ENCODE measurements around the gene WIF1. TPM values are rescaled to one million over a fixed set of nuclear protein-coding genes. Genes with fewer than 3 reads are reported as not detected.

Gene WIF1
- polyA plus RNA-seq, 3 donors: not detected

- H3K4me3 Mint-ChIP-seq: no peak overlapping the region
- no peaks in the 10 kb centered on the region for H3K36me3 Mint-ChIP-seq
- Histone ChIP-seq H3K36me3 (replicated peaks in 1 of 2; ENCODE audit: control insufficient read depth in 1 of 2, insufficient read depth in 2 of 2, low read length in 2 of 2) (no peaks in the 10 kb centered on the region), H3K27ac (ENCODE audit: low read depth in 1 of 2, low read length in 2 of 2) (no peak overlapping the region), H2AFZ (ENCODE audit: insufficient read depth, low read depth, low read length, poor library complexity, severe bottlenecking) (no peak overlapping the region), H3K9me3 (replicated peaks in 1 of 2; ENCODE audit: control insufficient read depth in 1 of 2, insufficient read depth in 1 of 2, low read length in 2 of 2) (peaks cover 0 to 6% of the 10 kb centered on the region in 2 donors), H3K79me2 (ENCODE audit: insufficient read depth, low read length) (no peaks in the 10 kb centered on the region), H3K4me2 (replicated peaks; ENCODE audit: extremely low read depth, low read length, poor library complexity, severe bottlenecking) (no peak overlapping the region), H3K9ac (ENCODE audit: insufficient read depth, low read length, poor library complexity, severe bottlenecking) (no peak overlapping the region), H4K20me1 (ENCODE audit: insufficient read depth, low read length) (no peaks in the 10 kb centered on the region), H3K4me3 (replicated peaks in 1 of 3; ENCODE audit: low read depth in 2 of 3, low read length in 3 of 3) (no peak overlapping the region), H3K27me3 (ENCODE audit: control insufficient read depth in 2 of 2, insufficient read depth in 2 of 2, low read length in 2 of 2) (no peaks in the 10 kb centered on the region), H3K4me1 (ENCODE audit: control insufficient read depth in 1 of 2, insufficient read depth in 2 of 2, low read length in 2 of 2) (peaks cover 0 to under 1% of the 10 kb centered on the region in 2 donors)
- H3K27me3 Mint-ChIP-seq (ENCODE audit: low read depth in 3 of 3): peaks cover 0 to 8% (median 3%) of the 10 kb centered on the region in 3 donors
- no peak overlapping the region for H3K27ac Mint-ChIP-seq
- H3K9me3 Mint-ChIP-seq: peaks cover 6 to 17% (median 12%) of the 10 kb centered on the region in 7 donors
- TF ChIP-seq CTCF (IDR thresholded peaks at IDR 0.05): no peak
- no peaks in the 10 kb centered on the region for H3K4me1 Mint-ChIP-seq
- intact Hi-C loops (cut with micrococcal nuclease): no loop called here
- DNase-seq: no peak
Observed at GRCh38 chr12:65133879-65134278, 12.8 kb upstream of the WIF1 start.

GRCh38 chr12:65126482-65126881 is 5.4 kb upstream of the WIF1 start:
- Histone ChIP-seq H3K27me3 (ENCODE audit: control insufficient read depth in 2 of 2, insufficient read depth in 2 of 2, low read length in 2 of 2) (peaks cover 7 to 17% of the 10 kb centered on the region in 2 donors), H3K9ac (ENCODE audit: insufficient read depth, low read length, poor library complexity, severe bottlenecking) (no peak overlapping the region), H3K4me1 (ENCODE audit: control insufficient read depth in 1 of 2, insufficient read depth in 2 of 2, low read length in 2 of 2) (peaks cover 2 to 8% of the 10 kb centered on the region in 2 donors), H3K79me2 (ENCODE audit: insufficient read depth, low read length) (no peaks in the 10 kb centered on the region), H3K36me3 (replicated peaks in 1 of 2; ENCODE audit: control insufficient read depth in 1 of 2, insufficient read depth in 2 of 2, low read length in 2 of 2) (no peaks in the 10 kb centered on the region), H4K20me1 (ENCODE audit: insufficient read depth, low read length) (no peaks in the 10 kb centered on the region), H3K9me3 (replicated peaks in 1 of 2; ENCODE audit: control insufficient read depth in 1 of 2, insufficient read depth in 1 of 2, low read length in 2 of 2) (peaks cover 0 to 5% of the 10 kb centered on the region in 2 donors), H3K4me2 (replicated peaks; ENCODE audit: extremely low read depth, low read length, poor library complexity, severe bottlenecking) (no peak overlapping the region), H3K27ac (ENCODE audit: low read depth in 1 of 2, low read length in 2 of 2) (no peak overlapping the region), H2AFZ (ENCODE audit: insufficient read depth, low read depth, low read length, poor library complexity, severe bottlenecking) (no peak overlapping the region), H3K4me3 (replicated peaks in 1 of 3; ENCODE audit: low read depth in 2 of 3, low read length in 3 of 3) (no peak overlapping the region)
- Mint-ChIP-seq H3K36me3 (peaks cover 0 to 3% of the 10 kb centered on the region in 2 donors), H3K9me3 (peaks cover 0 to 8% (median 8%) of the 10 kb centered on the region in 7 donors), H3K27ac (no peak overlapping the region), H3K27me3 (ENCODE audit: low read depth in 3 of 3) (peaks cover 13 to 17% (median 14%) of the 10 kb centered on the region in 3 donors), H3K4me3 (no peak overlapping the region), H3K4me1 (peaks cover 8% of the 10 kb centered on the region)
- no peak for TF ChIP-seq CTCF (IDR thresholded peaks at IDR 0.05)
- 86% methylated on average over 4 of the region's 5 CpGs for WGBS (ENCODE audit: insufficient coverage)
- intact Hi-C loops (cut with micrococcal nuclease): no loop called here
- DNase-seq: no peak
